M059J (cell line): ENCODE results near the gene FOXA2. TPM values are rescaled to one million over a fixed set of nuclear protein-coding genes. Genes with fewer than 3 reads are reported as not detected.

Experiments
- DNase-seq: peaks from one replicate; pipeline ENCODE4 v3.0.0-alpha.2; 2012; ENCODE audit warnings: low read depth
- total RNA-seq: library from RNA; depleted of rRNA; stranded (reverse); fragments of >200 nt; shearing (Covaris generic); gene quantifications from 2 replicates; pipeline ENCODE4 v1.2.3, GENCODE V29; 2014

FOXA2 gene
- total RNA-seq, 1 experiment from 2014 or later = not detected

DNA sequence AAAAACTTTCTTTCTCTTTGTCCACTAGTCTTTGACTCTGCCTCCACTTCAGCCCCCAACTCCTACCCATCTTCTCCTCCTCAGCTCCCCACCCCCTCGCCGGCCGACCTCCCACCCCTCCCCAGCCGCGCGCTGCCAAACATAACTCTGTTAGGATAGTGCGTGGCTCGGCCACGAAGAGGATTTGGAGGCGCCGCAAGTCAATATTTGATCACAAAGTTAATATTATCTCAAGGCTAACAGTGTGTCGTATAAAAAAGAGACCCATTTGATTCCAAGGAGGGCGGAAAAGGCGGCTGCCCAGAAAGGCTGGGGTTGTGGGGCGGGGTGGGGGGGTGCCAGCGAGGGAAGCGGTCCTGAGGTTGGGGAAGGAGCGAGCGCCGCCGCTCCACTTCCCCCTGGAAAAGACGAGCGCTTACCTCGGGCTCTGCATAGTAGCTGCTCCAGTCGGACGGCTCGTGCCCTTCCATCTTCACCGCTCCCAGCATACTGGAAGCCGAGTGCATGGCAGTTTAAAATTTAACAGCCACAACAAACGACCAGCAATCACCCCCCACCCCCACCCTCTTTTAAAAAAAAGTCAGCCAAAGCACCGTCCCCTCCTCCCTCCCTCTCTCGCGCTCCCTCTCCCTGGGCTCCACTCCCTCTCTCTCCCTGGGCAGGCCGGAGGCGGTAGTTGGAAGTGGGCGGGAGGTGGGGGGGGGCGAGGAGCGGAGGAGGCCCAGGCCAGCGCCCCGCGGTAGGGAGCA lies 425 bp downstream of the FOXA2 start:
- no peak for DNase-seq

DNA sequence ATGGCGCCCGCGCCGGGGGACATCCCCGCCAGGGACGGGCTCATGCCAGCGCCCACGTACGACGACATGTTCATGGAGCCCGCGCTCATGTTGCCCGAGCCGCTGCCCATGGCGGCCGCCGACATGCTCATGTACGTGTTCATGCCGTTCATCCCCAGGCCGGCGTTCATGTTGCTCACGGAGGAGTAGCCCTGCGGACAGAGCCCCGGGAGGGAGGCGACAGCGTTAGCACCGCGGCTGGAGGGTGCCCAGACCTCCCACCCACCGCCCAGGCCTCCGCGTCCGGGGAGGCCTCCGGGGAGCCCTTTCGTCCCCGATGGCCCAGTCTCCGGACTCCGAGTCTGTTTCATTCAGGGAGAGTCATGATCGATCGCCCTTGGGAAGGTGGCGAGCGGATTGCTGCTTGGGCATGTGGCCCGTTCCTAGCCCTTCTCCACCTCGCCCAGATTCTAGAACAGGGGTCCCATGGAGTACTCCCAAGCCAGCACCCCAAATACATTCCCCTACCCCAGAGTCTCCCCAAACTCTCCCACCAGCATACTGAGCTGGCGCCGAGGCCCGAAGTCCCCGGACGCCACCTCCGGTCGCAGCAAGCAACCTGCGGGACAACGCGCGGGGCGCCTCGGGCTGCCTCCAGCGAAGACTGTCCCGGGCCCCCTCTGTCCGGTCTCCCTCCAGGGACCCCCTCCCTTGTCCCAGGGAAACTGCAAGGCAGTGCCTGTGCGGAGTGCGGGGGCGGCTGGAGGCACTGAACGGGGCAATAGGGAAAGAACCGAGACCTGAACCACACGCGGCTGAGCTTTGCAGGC lies 1.2 kb downstream of the FOXA2 start:
- no peak for DNase-seq

DNA sequence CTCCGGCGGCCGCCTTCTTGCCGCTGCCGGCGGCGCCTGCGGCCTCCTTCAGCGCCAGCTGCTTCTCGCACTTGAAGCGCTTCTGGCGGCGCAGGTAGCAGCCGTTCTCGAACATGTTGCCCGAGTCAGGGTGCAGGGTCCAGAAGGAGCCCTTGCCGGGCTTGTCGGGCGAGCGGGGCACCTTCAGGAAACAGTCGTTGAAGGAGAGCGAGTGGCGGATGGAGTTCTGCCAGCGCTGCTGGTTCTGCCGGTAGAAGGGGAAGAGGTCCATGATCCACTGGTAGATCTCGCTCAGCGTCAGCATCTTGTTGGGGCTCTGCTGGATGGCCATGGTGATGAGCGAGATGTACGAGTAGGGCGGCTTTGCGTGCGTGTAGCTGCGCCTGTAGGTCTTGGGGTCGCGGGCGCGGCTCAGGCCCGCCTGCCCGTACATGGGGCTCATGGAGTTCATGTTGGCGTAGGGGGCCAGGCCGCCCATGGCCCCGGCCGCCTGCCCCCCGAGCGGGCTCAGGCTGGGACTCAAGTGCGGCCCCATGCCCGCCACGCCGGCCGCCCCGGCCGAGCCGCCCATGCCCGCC lies 1.9 kb downstream of the FOXA2 start:
- DNase-seq = no peak

DNA sequence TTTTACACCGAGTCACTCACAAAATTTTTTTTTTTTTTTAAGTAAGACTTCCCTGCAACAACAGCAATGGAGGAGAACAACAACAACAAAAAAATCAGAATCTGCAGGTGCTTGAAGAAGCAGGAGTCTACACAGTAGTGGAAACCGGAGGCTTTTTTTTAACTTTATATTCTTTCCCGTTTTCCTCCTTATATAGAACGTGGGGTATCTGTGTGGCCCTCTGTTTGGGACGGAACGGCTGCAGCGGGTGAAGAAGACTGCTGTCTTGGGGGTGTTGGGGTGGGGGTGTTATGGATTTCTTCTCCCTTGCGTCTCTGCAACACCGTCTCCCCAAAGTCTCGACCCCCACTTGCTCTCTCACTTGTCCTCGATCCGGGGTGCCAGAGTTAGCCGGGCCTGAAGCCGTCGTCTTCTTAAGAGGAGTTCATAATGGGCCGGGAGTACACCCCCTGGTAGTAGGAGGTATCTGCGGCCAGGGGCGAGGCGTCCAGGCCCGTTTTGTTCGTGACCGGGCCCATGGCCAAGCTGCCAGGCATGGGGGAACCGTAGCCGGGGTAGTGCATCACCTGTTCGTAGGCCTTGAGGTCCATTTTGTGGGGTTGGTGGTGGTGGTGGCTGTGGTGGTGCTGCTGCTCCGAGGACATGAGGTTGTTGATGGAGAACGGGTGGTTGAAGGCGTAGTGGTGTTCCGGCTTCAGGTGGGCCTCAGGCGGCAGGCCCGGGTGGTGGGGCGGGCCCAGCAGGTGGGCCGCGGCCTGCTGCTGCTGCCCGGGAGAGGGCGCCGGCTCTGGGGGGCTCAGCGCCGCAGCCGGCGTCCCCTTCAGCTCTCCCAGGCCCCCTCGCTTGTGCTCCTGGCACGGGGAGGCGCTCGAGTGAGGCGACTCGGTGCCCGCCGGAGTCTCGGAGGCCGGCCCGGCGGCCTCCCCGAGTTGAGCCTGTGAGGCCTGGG lies 2.7 kb downstream of the FOXA2 start:
- no peak for DNase-seq

DNA sequence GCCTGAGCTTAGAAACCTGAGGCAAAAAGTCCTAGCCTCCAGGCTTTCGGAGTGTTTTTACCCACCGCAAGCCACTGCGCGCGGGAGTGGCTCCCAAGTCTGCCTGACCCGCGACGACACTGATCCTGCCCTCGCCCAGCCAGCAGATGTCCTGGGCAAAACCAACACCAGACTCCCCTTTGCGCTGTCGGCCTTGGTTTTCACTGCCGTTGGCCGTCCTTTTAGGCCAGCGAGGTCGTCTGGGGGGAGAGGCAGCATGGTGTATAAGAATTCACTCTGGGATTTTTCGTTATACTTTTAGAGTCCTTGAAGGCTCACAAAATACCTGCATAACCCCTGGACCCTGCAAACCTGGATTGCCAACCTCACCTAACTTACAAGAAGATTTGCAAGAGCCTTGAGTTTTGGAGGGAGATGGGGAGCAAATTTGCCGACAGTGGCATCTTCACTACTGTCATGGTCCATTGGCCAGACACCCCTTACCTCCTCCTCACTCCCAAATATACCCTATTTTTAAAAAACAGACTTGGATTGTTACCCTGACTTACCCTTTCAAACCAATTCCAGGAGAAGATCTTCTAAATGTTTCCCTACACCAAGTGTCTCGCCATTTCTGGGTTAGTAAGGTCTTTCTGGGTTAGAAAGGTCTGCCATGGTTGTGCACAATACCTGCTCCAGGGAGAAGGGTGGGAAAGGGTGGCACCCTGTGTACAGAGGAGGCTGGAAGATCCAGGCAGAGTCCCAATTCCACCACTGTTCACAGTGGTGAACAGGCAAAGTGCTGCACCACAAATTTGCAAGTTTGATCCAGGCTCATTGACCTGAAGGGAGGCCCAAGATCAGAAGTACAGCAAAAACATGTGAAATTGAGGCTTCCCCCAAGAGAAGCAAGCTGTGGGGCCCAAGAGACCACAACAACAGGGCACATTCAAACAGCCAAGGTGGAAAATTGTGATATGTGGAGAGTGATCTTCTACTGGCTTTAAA lies 4.4 kb downstream of the FOXA2 start:
- no peak for DNase-seq

DNA sequence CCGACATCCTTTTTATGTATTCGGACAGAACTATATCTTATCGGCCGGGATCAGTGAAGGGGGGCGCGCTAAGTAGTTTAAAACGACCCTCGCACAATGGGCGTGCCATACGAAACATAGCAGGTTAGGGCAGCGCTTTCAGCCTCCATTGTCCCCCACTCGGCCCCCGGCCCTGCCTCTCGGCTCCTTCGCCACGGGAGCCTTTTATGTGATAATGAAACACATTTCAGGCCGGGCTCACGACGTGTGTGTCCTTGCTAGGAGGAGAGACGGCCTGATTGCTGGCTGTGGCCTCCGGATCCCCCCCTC lies 5.3 kb downstream of the FOXA2 start:
- DNase-seq = no peak

DNA sequence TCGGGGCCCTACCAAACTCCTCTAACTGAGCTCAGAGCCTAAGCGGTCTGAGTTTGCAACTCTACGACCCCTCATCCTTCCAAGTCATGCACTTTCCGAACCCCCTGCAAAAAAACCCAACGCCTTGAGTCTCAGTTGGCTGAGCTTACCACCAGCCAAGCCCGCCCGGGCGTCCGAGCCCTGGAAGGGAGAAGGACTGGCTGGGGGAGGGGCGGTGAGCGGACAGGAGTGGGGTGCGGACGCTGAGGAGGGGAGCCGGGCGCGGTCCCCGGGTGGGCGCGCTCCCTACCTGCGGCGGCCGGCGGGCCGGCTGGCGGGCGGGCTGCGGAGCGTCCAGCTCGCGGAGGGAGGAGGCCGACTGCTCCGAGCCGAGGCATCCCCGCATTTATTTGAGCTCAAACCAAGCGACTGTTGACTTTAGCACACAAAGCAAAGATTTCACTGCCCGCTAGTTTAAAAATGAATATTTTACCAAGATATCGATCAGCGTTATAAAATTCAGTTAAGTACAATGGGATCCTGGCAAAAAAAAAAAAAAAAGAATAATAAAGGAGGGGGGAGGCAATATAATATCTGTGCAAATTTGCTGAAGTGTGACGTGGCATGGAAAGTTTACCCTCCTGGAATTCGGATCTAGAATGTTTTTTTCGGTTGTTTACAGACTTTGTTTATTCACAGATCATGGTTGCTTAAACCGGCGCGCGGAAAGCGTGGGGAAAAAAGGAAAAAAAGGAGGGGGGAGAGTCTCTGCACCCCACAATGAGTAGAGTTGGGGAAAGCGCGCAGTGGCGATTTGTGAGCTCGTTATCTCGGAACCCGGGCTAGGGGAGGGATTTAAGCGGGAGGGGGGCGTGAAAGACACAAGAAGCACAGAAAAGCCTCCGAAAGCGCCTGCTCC lies 5.9 kb downstream of the FOXA2 start:
- DNase-seq = no peak

DNA sequence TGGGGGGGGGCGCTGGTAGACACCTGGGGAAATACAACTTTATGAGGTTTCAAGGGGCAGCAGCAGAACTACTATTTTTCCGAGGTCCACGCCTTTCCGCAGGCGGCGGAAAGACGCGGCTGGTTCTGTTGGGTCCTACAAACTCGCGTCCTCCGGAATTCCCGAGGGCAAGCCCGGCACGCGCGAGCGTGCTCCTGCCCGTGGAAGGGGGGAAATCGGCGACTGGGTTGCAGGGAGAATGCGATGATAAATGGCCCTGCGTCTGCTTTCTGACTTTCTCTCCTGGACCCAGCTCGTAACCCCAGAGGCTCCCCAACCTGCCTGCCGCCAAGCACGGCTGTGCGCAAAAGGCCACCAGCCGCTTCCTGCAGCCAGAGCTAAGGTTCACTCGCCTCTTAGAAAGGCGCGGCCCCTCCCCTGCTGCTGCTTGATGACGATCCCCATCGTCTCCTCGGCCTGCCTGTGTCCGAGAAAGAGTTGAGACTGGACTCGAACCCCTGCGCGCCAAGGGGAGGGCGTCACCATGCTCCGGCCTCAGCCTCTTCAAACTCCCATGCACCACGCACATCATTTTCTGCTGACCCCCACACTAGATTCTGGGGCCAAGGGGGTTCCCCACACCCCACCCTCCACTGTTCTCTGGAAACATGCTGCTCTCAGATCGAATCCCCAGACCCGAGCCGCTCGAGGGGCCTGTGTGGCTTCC lies 6.7 kb downstream of the FOXA2 start:
- DNase-seq = no peak

DNA sequence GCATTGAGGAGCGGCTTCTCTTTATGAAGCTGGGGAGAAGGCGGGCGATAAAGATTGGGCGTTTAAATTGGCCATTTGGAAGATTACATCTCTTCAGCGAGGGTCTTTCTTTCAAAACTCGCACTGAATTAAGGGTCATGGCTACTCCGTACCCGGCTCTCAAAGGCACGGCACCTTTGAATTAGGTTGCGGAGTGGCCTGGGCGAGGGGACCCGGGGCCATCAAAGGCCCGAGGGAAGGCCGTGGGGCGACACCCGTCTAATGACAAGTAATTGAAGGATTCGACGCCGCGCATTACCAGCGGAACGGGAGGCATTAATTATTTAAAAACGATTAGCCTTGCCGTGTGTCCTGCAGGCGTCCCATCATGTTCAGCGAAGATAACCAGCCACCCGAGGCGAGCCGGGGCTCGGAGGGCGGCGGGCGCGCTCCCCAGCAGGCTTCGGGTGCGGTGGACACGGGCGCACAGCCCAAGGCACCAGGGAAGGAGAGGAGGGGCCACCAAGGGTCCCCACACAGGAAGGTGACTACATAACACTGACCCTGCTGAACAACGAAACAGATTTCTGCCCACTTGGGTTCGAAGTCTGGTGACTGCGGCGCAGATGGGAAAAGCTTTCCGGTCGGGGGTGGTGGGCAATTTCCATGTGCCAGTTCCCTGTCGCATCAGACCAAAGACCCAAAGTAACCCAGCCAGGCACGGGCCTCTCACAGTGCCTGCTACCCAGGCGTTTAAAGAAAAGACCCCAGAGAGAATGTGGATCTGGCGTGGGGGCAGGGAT lies 7.4 kb downstream of the FOXA2 start:
- no peak for DNase-seq

DNA sequence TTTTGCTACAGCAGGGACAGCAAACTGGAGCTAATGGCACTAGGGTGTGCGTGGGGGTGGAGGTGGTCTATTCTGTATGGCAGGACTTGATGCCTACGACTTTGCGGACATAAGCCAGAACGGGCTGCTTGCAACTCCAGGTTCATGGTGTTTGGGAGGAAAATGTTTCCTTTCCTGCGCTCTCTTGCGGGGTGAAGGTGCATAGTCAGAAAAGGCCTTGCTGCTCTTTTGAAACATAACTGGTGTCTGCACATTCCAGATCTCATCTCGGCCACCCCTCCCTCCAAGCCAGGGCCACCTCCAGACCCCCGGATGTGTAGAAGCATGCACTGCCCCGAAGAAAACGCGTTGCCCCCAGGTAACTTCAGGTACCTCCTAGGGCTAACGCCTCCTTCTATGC lies 8.1 kb downstream of the FOXA2 start:
- no peak for DNase-seq

DNA sequence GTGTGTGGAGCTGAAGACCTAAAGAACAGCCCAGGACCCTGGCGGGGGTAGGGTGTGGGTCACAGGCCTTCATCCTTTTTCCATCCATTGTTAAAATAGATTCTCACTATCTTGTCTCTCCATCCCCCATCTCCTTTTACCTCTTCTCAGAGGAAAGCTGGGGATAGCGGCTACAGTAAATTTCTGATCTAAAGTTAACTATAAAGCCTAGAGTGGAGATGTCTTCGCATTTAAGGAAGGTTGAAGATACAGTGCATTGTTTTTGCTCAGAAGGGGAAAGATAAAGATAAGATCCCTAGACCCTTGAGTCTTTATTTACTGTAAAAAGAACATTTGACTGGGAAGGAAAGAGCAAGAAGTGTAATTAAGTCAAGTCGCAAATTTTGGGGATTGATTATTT lies 8.6 kb downstream of the FOXA2 start:
- DNase-seq = no peak

DNA sequence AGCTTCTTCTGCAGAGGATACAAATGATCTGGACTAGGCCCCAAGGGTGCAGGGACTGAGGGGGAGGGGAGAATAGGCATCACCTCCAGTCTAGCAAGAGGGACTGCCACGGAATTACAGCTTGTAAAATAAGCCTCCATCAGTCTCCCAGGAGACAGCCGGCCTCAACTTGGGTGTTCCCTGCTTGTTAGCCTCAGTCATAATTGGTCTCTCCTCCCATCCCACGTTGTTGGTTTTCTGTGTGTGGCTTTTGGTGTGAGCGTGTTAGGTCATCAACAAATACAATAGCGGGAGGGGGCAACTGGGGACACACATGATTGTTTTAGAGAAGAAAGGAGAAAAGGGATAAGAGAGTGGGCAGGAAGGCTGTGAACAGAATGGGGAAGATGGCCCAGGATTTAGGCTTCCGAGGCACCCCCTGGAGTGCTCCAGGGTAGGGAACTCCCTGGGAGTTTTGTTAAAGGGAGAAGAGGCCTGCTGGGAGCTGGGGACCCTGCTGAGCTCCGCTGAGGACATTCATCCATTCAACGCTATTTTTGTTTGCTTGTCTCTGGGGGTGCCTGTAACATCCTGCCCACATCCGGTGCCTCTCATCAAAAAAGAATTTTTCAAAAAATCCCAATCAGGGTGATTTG lies 9.2 kb downstream of the FOXA2 start:
- peak; percentile 60 for DNase-seq

DNA sequence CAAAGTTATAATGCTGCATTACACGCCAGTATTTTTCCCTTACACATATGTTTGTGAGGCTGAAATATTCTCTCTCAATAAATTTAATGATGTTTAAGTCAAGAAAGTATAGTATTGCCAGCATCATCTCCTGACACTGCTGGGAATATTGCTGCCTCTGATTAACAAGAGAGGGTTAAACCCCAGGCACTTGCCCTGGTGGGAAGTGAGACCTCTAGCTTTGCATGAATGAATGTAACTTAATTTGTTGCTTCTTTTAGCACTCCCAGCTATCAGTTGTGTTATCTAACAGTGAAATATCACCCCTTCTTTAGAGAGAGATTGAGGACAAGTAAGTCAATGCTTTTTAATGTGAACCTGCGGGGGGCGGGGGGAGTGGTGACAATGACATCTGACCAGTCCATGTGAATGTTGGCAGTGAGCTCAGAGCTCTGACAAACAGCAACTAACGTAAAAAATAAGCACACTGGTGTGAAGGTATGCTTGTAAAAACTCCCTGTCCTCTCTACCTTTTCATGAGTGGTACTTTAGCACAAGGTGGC lies 9.8 kb downstream of the FOXA2 start:
- DNase-seq = no peak

DNA sequence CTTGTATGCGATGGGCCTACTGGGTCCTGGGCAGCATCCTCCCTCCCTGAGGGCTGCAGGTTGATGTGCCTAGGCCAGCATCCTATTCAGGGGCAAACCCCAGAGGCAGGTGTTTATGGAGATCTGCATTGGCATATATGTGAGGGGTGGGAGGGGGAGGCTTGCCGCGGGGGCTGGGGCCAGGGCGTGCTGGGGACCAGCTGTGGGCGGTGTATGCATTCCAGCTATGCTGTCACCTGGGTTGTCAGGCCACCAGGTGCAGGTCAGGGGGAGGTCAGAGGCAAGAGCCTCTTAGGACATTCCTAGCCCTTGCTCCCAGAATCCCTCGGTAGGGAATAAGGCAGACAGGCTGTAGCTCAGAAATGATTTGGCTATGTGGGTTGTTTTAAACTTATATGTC lies 11.9 kb downstream of the FOXA2 start:
- DNase-seq = no peak

DNA sequence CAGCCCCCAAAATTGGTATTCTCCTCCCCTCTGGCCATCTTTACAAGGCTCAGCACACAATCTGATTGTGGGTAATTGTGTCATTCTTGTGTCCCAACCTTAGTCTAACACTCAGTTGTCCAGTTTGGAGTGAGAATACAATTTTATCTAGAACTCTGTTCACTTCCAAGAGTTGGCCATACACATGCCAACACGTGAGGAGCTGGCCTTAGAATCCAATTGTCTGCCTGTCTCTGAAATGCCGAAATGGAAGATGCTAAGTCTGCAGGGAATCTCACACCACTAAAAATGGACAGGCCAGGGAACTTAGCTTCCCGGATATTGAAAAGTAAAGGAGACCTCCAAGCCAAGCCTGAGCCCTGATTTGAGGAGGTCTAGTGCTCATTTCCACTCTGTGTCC lies 12.3 kb downstream of the FOXA2 start:
- no peak for DNase-seq

DNA sequence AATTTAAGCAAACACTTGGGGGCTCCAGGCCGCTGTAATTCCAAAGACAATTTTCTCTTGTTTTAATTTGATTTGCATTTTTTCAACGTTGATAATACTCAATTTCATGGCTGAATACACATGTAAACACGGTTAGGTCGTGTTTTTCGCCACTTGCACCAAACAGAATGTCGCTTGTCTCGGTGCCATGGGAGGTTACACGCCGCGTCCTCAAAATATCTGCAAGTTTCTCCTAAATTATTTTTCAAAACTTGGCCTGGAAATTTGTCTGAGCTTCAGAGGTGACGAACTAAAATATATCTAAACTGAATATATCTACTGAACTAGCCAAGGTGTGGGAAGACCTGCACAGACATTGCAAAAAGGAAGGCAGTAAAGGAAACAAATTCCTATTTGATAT lies 15.0 kb downstream of the FOXA2 start:
- DNase-seq = no peak

DNA sequence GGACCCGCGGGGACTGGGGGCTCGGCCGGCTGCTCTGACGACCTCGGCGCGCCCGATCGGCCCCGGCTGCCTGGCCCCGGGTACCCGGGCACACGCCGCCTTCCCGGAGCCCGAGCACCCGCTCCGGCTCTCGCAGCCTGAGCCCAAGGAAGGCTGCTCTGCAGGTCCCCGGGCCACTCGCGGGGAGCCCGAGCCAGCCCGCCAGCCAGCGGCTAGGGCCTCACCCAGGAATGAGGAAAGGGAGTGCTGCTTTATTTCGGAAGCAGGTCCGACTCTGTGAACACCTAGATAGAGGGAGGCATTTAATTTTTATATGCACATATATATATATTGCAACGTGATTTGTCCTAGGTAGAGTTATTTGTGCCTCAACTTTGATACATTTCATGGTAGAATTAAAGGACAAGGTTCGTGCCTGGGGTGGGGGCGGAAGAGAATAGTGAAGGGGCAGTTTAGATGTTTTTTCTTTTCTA lies 15.5 kb downstream of the FOXA2 start:
- no peak for DNase-seq
